Keratinocyte (primary cell): Measurements from ENCODE around the gene LRP3. TPM values are rescaled to one million over a fixed set of nuclear protein-coding genes. Genes with fewer than 3 reads are reported as not detected.

ENCODE experiments used
- DNase-seq: peaks from one replicate; pipeline ENCODE4 v3.0.0-alpha.2; 2011; ENCODE audit warnings: low read depth, missing footprints, low spot score
- FAIRE-seq: peaks from 2 replicates; lab custom pipeline; 2011; peaks lifted over from hg19 to GRCh38; lab: Jason Lieb, UNC
- H2AFZ ChIP-seq: 2 replicates; pipeline ENCODE4 v1.6.0; 2012; ENCODE audit warnings: low read length, control low read depth, inconsistent platforms; ENCODE audit not compliant: control insufficient read depth
- H3K27ac ChIP-seq: 2 replicates; pipeline ENCODE4 v1.5.1; 2011; ENCODE audit warnings: low read length; ENCODE audit not compliant: control insufficient read depth, insufficient read depth
- H3K27me3 ChIP-seq: 3 replicates; pipeline ENCODE4 v1.6.0; 2011; ENCODE audit warnings: low read length; ENCODE audit not compliant: control insufficient read depth, insufficient read depth; ENCODE audit errors: extremely low read depth
- H3K36me3 ChIP-seq, 2 experiments: 2 replicates in 1 of 2; 3 replicates in 1 of 2; pipeline ENCODE4 v1.5.1; 2011; ENCODE audit warnings: low read length in 2 of 2, mild to moderate bottlenecking in 1 of 2; ENCODE audit not compliant: control insufficient read depth in 2 of 2, insufficient read depth in 2 of 2; ENCODE audit errors: extremely low read depth in 1 of 2
- H3K4me1 ChIP-seq: 3 replicates; pipeline ENCODE4 v1.5.1; 2011; ENCODE audit warnings: low read length; ENCODE audit not compliant: control insufficient read depth, insufficient read depth; ENCODE audit errors: extremely low read depth
- H3K4me2 ChIP-seq: 3 replicates; pipeline ENCODE4 v1.6.0; 2011; ENCODE audit warnings: low read depth, low read length; ENCODE audit not compliant: control insufficient read depth, insufficient read depth; ENCODE audit errors: extremely low read depth
- H3K4me3 ChIP-seq, 3 experiments: fragments of 200-600 bp in 1 of 3; sonication (generic) in 1 of 3; 2 replicates in 2 of 3; 3 replicates in 1 of 3; pipeline ENCODE4 v1.5.1; 2011 to 2016; ENCODE audit warnings: low read length in 3 of 3, mild to moderate bottlenecking in 3 of 3, control low read depth in 2 of 3, inconsistent platforms in 1 of 3, low read depth in 1 of 3, mixed read lengths in 1 of 3, mixed run types in 1 of 3, moderate library complexity in 1 of 3; ENCODE audit not compliant: control insufficient read depth in 2 of 3, insufficient read depth in 2 of 3; ENCODE audit errors: extremely low read depth in 1 of 3
- H3K79me2 ChIP-seq: 2 replicates; pipeline ENCODE4 v1.6.0; 2012; ENCODE audit warnings: low read length; ENCODE audit not compliant: control insufficient read depth, insufficient read depth
- H3K9ac ChIP-seq: 3 replicates; pipeline ENCODE4 v1.6.0; 2011; ENCODE audit warnings: low read length; ENCODE audit not compliant: control insufficient read depth, insufficient read depth; ENCODE audit errors: extremely low read depth
- H3K9me1 ChIP-seq: 3 replicates; pipeline ENCODE4 v1.6.0; 2011; ENCODE audit warnings: low read length; ENCODE audit not compliant: control insufficient read depth, insufficient read depth; ENCODE audit errors: extremely low read depth
- H3K9me3 ChIP-seq: 2 replicates; pipeline ENCODE4 v1.5.1; 2012; ENCODE audit warnings: low read depth, low read length; ENCODE audit not compliant: control insufficient read depth
- H4K20me1 ChIP-seq: 3 replicates; pipeline ENCODE4 v1.6.0; 2011; ENCODE audit warnings: low read length; ENCODE audit not compliant: control insufficient read depth, insufficient read depth; ENCODE audit errors: extremely low read depth
- CTCF ChIP-seq, 3 experiments: IDR thresholded peaks in 1 of 3; conservative IDR thresholded peaks in 1 of 3; optimal IDR thresholded peaks in 1 of 3; 2 replicates in 2 of 3; 3 replicates in 1 of 3; pipeline versions ENCODE3 to v1.5.1; 2011; ENCODE audit warnings: low read length in 3 of 3, mild to moderate bottlenecking in 3 of 3, moderate library complexity in 2 of 3, control low read depth in 1 of 3, inconsistent platforms in 1 of 3; ENCODE audit not compliant: insufficient read depth in 2 of 3; ENCODE audit errors: extremely low read depth in 1 of 3
- EZH2 ChIP-seq: IDR thresholded peaks from one replicate; pipeline ENCODE4 v1.6.1; 2012; ENCODE audit warnings: inconsistent platforms, mild to moderate bottlenecking, low read length, moderate library complexity
- dilution Hi-C: fragments of 300-500 bp; cut with MboI; formaldehyde crosslinking; loops from one replicate; pipeline ENCODE4 v1.7.0; 2020; ENCODE audit warnings: low sequenced_read_pairs; ENCODE audit not compliant: extremely low pct_ligation_motif_present
- polyA plus RNA-seq, 5 experiments: library from polyadenylated mRNA; depleted of rRNA in 3 of 5; stranded (reverse) in 3 of 5; stranded (forward) in 1 of 5; unstranded in 1 of 5; fragments of >200 nt; gene quantifications; 1 replicate in 1 of 5; 2 replicates in 3 of 5; 3 replicates in 1 of 5; pipeline versions ENCODE4 v1.2.1 to v1.2.3, GENCODE V29; 2011 to 2012; ENCODE audit warnings: missing spikeins in 2 of 5, low read depth in 1 of 5, low replicate concordance in 1 of 5

Gene LRP3
- polyA plus RNA-seq, 1 donor (not counting 4 experiments of a cell fraction or from before 2014, with no cell fraction given) = 5.0 TPM

GRCh38 chr19:33251076-33251475 lies 56.9 kb downstream of the LRP3 start:
- no peaks in the 10 kb centered on the region for H3K4me1 ChIP-seq
- TF ChIP-seq CTCF (optimal IDR thresholded peaks at IDR 0.05 in 1 of 3, IDR thresholded peaks at IDR 0.05 in 1 of 3, conservative IDR thresholded peaks at IDR 0.05 in 1 of 3; ENCODE audit: extremely low read depth in 1 of 3, insufficient read depth in 2 of 3, low read length in 3 of 3) = no peak
- TF ChIP-seq EZH2 = no peak
- H3K27ac ChIP-seq = no peak overlapping the region
- FAIRE-seq = no peak
- H3K4me2 ChIP-seq = no peak overlapping the region
- H3K9ac ChIP-seq = no peak overlapping the region
- H2AFZ ChIP-seq = no peak overlapping the region
- H3K9me1 ChIP-seq = no peaks in the 10 kb centered on the region
- H3K36me3 ChIP-seq = no peaks in the 10 kb centered on the region
- no peaks in the 10 kb centered on the region for H3K27me3 ChIP-seq
- H3K4me3 ChIP-seq = no peak overlapping the region
- DNase-seq = no peak
- no peaks in the 10 kb centered on the region for H4K20me1 ChIP-seq
- dilution Hi-C loops = no loop called here
- no peaks in the 10 kb centered on the region for H3K79me2 ChIP-seq
- H3K9me3 ChIP-seq = peaks cover under 1% of the 10 kb centered on the region

GRCh38 chr19:33251526-33252090 lies 57.5 kb downstream of the LRP3 start:
- dilution Hi-C loops = no loop called here
- H3K9me1 ChIP-seq = no peaks in the 10 kb centered on the region

More at GRCh38 chr19:33251526-33252090, 57.5 kb downstream of the LRP3 start:
- TF ChIP-seq CTCF (optimal IDR thresholded peaks at IDR 0.05 in 1 of 3, IDR thresholded peaks at IDR 0.05 in 1 of 3, conservative IDR thresholded peaks at IDR 0.05 in 1 of 3; ENCODE audit: extremely low read depth in 1 of 3, insufficient read depth in 2 of 3, low read length in 3 of 3) (no peak), EZH2 (no peak)
- Histone ChIP-seq H3K4me3 (no peak overlapping the region), H3K9me3 (no peaks in the 10 kb centered on the region), H3K27ac (no peak overlapping the region), H2AFZ (no peak overlapping the region), H3K36me3 (no peaks in the 10 kb centered on the region), H3K79me2 (no peaks in the 10 kb centered on the region), H3K27me3 (no peaks in the 10 kb centered on the region), H3K9ac (no peak overlapping the region), H3K4me2 (no peak overlapping the region), H3K4me1 (no peaks in the 10 kb centered on the region), H4K20me1 (no peaks in the 10 kb centered on the region)
- no peak for DNase-seq
- FAIRE-seq = no peak
